ENCODE measurements around the gene MEGF6. TPM values are rescaled to one million over a fixed set of nuclear protein-coding genes. Genes with fewer than 3 reads are reported as not detected.

MEGF6 gene
- total RNA-seq, 2 experiments from 2014 or later: 57.5 to 62.2 TPM

DNA sequence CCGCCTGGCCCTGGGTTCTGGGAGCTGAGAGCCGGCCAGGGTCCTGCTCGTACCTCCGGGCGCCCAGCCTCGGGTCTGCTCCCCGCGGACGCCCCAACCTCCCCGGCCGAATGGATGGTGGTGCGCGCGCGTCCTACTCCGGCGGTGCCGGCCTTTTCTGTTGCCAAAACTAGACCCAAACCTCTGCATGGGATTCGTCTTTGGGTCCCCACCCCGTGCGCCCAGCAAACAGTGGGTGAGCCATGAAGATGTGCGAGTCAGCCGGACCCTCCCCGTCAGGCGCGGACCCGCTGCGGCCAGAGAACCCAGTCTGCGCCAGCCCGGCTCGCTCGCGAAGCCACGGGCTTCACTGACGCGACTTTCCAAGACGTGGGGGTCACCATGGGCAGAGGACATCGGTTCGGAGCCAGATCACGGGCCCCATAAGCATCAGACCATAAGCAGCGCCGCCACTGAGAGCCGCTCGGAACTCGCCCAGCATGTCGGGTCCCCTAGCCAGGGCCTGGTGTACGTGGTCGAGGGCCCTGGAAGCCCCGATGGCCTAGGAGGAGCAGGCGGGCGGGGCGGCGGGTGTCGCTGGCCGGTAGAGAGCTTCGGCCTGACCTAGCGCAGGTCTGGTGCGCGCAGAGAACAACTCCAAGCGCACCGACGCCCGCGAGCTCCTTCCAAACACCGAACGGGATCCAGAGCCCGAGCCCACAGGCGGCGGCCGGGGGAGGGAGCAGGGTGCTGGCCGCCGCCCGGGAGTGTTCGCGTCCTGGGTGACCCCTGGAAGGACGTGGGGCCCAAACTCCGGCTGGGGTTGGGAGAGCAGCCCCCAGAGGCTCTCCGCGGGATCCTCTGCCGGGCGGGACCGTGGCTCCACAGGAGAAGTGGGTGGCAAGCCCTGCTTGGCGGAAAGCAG, 40.0 kb upstream of the MEGF6 start:
- Histone ChIP-seq H3K27ac (ENCODE audit: low read depth in 1 of 2, low read length in 2 of 2) (no peak overlapping the region), H3K27me3 (ENCODE audit: control insufficient read depth in 1 of 2, insufficient read depth in 2 of 2, low read length in 2 of 2) (peaks cover 34 to 36% of the 10 kb centered on the region in 2 experiments), H3K36me3 (ENCODE audit: insufficient read depth, low read length) (peaks cover 10% of the 10 kb centered on the region), H3K9me3 (ENCODE audit: control insufficient read depth in 1 of 2, insufficient read depth in 1 of 2, low read length in 2 of 2) (peaks cover 0 to 22% of the 10 kb centered on the region in 2 experiments), H3K4me3 (ENCODE audit: low read length) (peak overlapping the region; percentile 5), H3K4me1 (ENCODE audit: insufficient read depth, low read length) (peaks cover 37% of the 10 kb centered on the region)
- no peak for TF ChIP-seq CTCF (IDR thresholded peaks at IDR 0.05)
- H3K4me3 Mint-ChIP-seq: peak overlapping the region; percentile 57
- no peak for ATAC-seq (ENCODE audit: poor library complexity)
- DNase-seq: peak in 1 of 14 experiments; percentile 30
- POLR2A ChIA-PET: no interaction called here
- intact Hi-C loops (cut with DNase I, micrococcal nuclease): loop anchor here in 1 of 2 experiments (2.0 kb wide), 1 partner anchor 146 kb away; the partner anchor contains the start of gene LRRC47
- peaks cover 37% of the 10 kb centered on the region for H3K4me1 Mint-ChIP-seq (ENCODE audit: low read depth)
- no peak overlapping the region for H3K27ac Mint-ChIP-seq
- H3K36me3 Mint-ChIP-seq (ENCODE audit: low read depth): peaks cover 15% of the 10 kb centered on the region
- H3K9me3 Mint-ChIP-seq: no peaks in the 10 kb centered on the region
- peaks cover 48% of the 10 kb centered on the region for H3K27me3 Mint-ChIP-seq
- CTCF ChIA-PET: no interaction called here

- ChIA-PET CTCF (interaction anchor here (1.2 kb wide), 1 partner anchor 24 kb away, joined by 3 read pairs; no protein-coding TSS in a partner anchor), POLR2A (interaction anchor here (1.4 kb wide), 1 partner anchor 26 kb away, joined by 3 read pairs; the partner anchor contains the start of gene TPRG1L)
- Mint-ChIP-seq H3K4me3 (peak overlapping the region; percentile 86), H3K4me1 (ENCODE audit: low read depth) (peaks cover 37% of the 10 kb centered on the region), H3K36me3 (ENCODE audit: low read depth) (peaks cover 23% of the 10 kb centered on the region), H3K9me3 (no peaks in the 10 kb centered on the region), H3K27me3 (peaks cover 41% of the 10 kb centered on the region), H3K27ac (no peak overlapping the region)
- intact Hi-C loops (cut with DNase I, micrococcal nuclease): loop anchor here in 1 of 2 experiments (1.0 to 2.0 kb wide), 2 partner anchors 26 to 146 kb away; partner anchors contain the start of gene LRRC47
- Histone ChIP-seq H3K4me1 (ENCODE audit: insufficient read depth, low read length) (peaks cover 37% of the 10 kb centered on the region), H3K27me3 (ENCODE audit: control insufficient read depth in 1 of 2, insufficient read depth in 2 of 2, low read length in 2 of 2) (peaks cover 34 to 36% of the 10 kb centered on the region in 2 experiments), H3K4me3 (ENCODE audit: low read length) (peak overlapping the region; percentile 84), H3K27ac (ENCODE audit: low read depth in 1 of 2, low read length in 2 of 2) (no peak overlapping the region), H3K36me3 (ENCODE audit: insufficient read depth, low read length) (peaks cover 17% of the 10 kb centered on the region), H3K9me3 (ENCODE audit: control insufficient read depth in 1 of 2, insufficient read depth in 1 of 2, low read length in 2 of 2) (peaks cover 0 to 22% of the 10 kb centered on the region in 2 experiments)
- ATAC-seq (ENCODE audit: poor library complexity) (no peak), DNase-seq (peak in 1 of 14 experiments; percentile 19)
- TF ChIP-seq CTCF (IDR thresholded peaks at IDR 0.05): no peak
Measured at GRCh38 chr1:3650248-3651025, 39.1 kb upstream of the MEGF6 start.

Measured in CD4-positive, alpha-beta T cell (primary cell).